ENCODE results near the gene PRKAG2. TPM values are rescaled to one million over a fixed set of nuclear protein-coding genes. Genes with fewer than 3 reads are reported as not detected.
A peak's percentile ranks its signal among the peaks of the same experiment; 100 is the strongest.

PRKAG2 gene
- polyA plus RNA-seq, 1 of the 3 experiments (the other 2 are of a cell fraction): 51.6 TPM

DNA sequence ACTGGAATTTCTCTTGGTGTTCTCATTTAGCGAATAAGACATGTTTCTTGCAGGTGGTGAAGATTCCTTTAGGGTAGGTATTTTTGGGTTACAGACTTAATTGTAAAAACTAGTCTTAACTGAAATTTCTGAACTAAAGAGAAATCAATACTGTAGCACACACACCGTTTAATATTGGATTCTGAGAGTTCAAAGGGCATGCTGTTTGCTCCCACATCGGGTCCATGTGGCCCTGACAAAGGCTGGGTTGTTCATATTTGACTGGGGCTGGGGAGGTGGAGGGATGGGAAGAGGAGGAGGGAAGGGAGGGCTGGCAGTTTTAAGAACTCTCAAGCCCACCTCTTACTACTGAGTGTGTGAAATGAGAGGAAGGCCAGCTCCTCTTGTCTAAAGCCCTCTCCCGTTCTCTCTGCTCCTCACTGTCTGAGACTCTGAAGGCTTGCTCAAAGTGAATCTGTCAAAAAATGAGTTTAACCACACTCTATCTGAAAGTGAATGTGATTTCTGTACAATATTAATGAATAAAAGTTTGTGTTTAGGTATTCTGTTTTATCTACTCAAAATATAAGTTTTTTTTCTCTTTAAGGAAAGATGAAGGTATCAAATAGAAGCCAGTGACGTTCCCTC lies 317.2 kb downstream of the PRKAG2 start:
- H3K4me2 ChIP-seq: no peak overlapping the region
- no peaks in the 10 kb centered on the region for H3K9me2 ChIP-seq
- H3K4me3 ChIP-seq (ENCODE audit: low read depth in 2 of 2, low read length in 1 of 2): no peak overlapping the region
- H3K9me3 ChIP-seq: no peaks in the 10 kb centered on the region
- H4K20me1 ChIP-seq (ENCODE audit: insufficient read depth): no peaks in the 10 kb centered on the region
- H3K9ac ChIP-seq: no peak overlapping the region
- no peaks in the 10 kb centered on the region for H3K4me1 ChIP-seq (ENCODE audit: control insufficient read depth in 1 of 2, insufficient read depth in 2 of 2, low read depth in 1 of 2, low read length in 1 of 2)
- TF ChIP-seq GATA2 (CRISPR knock-in tag; IDR thresholded peaks at IDR 0.05): no peak
- TF ChIP-seq, protein P1, sequence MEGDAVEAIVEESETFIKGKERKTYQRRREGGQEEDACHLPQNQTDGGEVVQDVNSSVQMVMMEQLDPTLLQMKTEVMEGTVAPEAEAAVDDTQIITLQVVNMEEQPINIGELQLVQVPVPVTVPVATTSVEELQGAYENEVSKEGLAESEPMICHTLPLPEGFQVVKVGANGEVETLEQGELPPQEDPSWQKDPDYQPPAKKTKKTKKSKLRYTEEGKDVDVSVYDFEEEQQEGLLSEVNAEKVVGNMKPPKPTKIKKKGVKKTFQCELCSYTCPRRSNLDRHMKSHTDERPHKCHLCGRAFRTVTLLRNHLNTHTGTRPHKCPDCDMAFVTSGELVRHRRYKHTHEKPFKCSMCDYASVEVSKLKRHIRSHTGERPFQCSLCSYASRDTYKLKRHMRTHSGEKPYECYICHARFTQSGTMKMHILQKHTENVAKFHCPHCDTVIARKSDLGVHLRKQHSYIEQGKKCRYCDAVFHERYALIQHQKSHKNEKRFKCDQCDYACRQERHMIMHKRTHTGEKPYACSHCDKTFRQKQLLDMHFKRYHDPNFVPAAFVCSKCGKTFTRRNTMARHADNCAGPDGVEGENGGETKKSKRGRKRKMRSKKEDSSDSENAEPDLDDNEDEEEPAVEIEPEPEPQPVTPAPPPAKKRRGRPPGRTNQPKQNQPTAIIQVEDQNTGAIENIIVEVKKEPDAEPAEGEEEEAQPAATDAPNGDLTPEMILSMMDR (IDR thresholded peaks at IDR 0.05): no peak
- TF ChIP-seq JUND (IDR thresholded peaks at IDR 0.05): no peak
- TF ChIP-seq, protein P2, sequence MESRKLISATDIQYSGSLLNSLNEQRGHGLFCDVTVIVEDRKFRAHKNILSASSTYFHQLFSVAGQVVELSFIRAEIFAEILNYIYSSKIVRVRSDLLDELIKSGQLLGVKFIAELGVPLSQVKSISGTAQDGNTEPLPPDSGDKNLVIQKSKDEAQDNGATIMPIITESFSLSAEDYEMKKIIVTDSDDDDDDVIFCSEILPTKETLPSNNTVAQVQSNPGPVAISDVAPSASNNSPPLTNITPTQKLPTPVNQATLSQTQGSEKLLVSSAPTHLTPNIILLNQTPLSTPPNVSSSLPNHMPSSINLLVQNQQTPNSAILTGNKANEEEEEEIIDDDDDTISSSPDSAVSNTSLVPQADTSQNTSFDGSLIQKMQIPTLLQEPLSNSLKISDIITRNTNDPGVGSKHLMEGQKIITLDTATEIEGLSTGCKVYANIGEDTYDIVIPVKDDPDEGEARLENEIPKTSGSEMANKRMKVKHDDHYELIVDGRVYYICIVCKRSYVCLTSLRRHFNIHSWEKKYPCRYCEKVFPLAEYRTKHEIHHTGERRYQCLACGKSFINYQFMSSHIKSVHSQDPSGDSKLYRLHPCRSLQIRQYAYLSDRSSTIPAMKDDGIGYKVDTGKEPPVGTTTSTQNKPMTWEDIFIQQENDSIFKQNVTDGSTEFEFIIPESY (IDR thresholded peaks at IDR 0.05; ENCODE audit: borderline replicate concordance, low read depth): no peak
- TF ChIP-seq ELF1 (IDR thresholded peaks at IDR 0.05): no peak
- TF ChIP-seq POLR2AphosphoS5 (IDR thresholded peaks at IDR 0.05; ENCODE audit: low read depth, low read length): no peak
- TF ChIP-seq EZH2phosphoT487 (IDR thresholded peaks at IDR 0.05; ENCODE audit: borderline replicate concordance, low read depth): no peak
- no peak for TF ChIP-seq EP300 (IDR thresholded peaks at IDR 0.05; ENCODE audit: borderline replicate concordance in 1 of 2, low read depth in 1 of 2, low read length in 1 of 2)
- no peak for TF ChIP-seq NRF1 (IDR thresholded peaks at IDR 0.05; ENCODE audit: low read depth, low read length)
- 93% methylated on average over 5 of the region's 5 CpGs for WGBS (ENCODE audit: low lambda C conversion rate)
- ChIA-PET POLR2A (no interaction called here), CTCF (no interaction called here)
- no peaks in the 10 kb centered on the region for H3K27me3 ChIP-seq (ENCODE audit: insufficient read depth)
- peak overlapping the region in 1 of 2 experiments; percentile 64; a peak in 1 of 4 replicates for H3K27ac ChIP-seq (ENCODE audit: low read depth in 2 of 2, low read length in 1 of 2)
- H3F3A ChIP-seq (replicated peaks; ENCODE audit: insufficient read depth): peaks cover 7% of the 10 kb centered on the region
- H3K36me3 ChIP-seq (replicated peaks in 1 of 2; ENCODE audit: control insufficient read depth in 1 of 2, insufficient read depth in 2 of 2, low read length in 1 of 2): peaks cover 41 to 56% of the 10 kb centered on the region in 2 experiments
- H2AFZ ChIP-seq (ENCODE audit: low read depth): no peak overlapping the region
- H3K79me2 ChIP-seq (ENCODE audit: insufficient read depth): no peaks in the 10 kb centered on the region
- DNase-seq: no peak

DNA sequence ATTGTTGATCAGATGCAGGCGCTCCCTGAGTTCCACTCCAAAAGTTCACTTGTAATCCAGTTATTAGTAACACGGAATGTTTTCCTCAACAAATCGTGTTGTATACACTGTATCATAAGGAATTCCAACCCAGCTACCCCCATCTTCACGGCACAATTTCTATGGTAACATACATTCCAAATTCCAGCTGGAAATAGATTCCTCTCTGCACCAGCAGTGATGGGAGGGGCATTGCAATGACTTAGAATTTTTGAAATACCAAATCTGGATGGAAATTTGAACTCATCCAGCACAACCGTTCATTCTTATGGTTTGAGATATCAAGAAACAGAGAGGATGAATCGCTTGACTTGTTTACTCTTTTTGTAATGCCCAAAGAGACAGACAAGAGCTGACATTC lies 318.3 kb downstream of the PRKAG2 start:
- H3K4me3 ChIP-seq (ENCODE audit: low read depth in 2 of 2, low read length in 1 of 2): no peak overlapping the region
- H4K20me1 ChIP-seq (ENCODE audit: insufficient read depth): no peaks in the 10 kb centered on the region
- no peaks in the 10 kb centered on the region for H3K27me3 ChIP-seq (ENCODE audit: insufficient read depth)
- H3K4me1 ChIP-seq (ENCODE audit: control insufficient read depth in 1 of 2, insufficient read depth in 2 of 2, low read depth in 1 of 2, low read length in 1 of 2): no peaks in the 10 kb centered on the region
- H3K9me3 ChIP-seq: no peaks in the 10 kb centered on the region
- no peak overlapping the region for H2AFZ ChIP-seq (ENCODE audit: low read depth)
- no peaks in the 10 kb centered on the region for H3K9me2 ChIP-seq
- WGBS (ENCODE audit: low lambda C conversion rate): 57% methylated on average over 5 of the region's 6 CpGs
- no peaks in the 10 kb centered on the region for H3K79me2 ChIP-seq (ENCODE audit: insufficient read depth)
- ChIA-PET POLR2A (no interaction called here), CTCF (interaction anchor here (3.1 kb wide), 1 partner anchor 10 kb away, joined by 17 read pairs; no protein-coding TSS in a partner anchor)
- H3F3A ChIP-seq (replicated peaks; ENCODE audit: insufficient read depth): peaks cover 7% of the 10 kb centered on the region
- peaks cover 33 to 45% of the 10 kb centered on the region in 2 experiments for H3K36me3 ChIP-seq (replicated peaks in 1 of 2; ENCODE audit: control insufficient read depth in 1 of 2, insufficient read depth in 2 of 2, low read length in 1 of 2)
- TF ChIP-seq, protein P3, sequence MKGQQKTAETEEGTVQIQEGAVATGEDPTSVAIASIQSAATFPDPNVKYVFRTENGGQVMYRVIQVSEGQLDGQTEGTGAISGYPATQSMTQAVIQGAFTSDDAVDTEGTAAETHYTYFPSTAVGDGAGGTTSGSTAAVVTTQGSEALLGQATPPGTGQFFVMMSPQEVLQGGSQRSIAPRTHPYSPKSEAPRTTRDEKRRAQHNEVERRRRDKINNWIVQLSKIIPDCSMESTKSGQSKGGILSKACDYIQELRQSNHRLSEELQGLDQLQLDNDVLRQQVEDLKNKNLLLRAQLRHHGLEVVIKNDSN (IDR thresholded peaks at IDR 0.05; ENCODE audit: borderline replicate concordance, low read depth): no peak
- TF ChIP-seq EP300 (IDR thresholded peaks at IDR 0.05; ENCODE audit: borderline replicate concordance in 1 of 2, low read depth in 1 of 2, low read length in 1 of 2) (no peak), MXI1 (IDR thresholded peaks at IDR 0.05; ENCODE audit: low read depth, low read length) (no peak), EZH2phosphoT487 (IDR thresholded peaks at IDR 0.05; ENCODE audit: borderline replicate concordance, low read depth) (no peak), MEF2A (IDR thresholded peaks at IDR 0.05; ENCODE audit: borderline replicate concordance, low read depth) (no peak), RCOR1 (IDR thresholded peaks at IDR 0.05; ENCODE audit: low read length) (no peak), CHD2 (IDR thresholded peaks at IDR 0.05; ENCODE audit: low read length, partially characterized antibody) (no peak), FOXM1 (IDR thresholded peaks at IDR 0.05; ENCODE audit: low read depth) (no peak), ELF1 (IDR thresholded peaks at IDR 0.05) (no peak), SMC3 (IDR thresholded peaks at IDR 0.05; ENCODE audit: low read depth, low read length) (no peak), GATA2 (CRISPR knock-in tag; IDR thresholded peaks at IDR 0.05) (no peak), TCF12 (IDR thresholded peaks at IDR 0.05) (peak; percentile 33; the same call in 1 of the 2 replicates), TEAD4 (IDR thresholded peaks at IDR 0.05; ENCODE audit: borderline replicate concordance, insufficient read depth) (0 out of 2 replicates have a peak, but pooled peaks have one; percentile 23)
- TF ChIP-seq, protein P4, sequence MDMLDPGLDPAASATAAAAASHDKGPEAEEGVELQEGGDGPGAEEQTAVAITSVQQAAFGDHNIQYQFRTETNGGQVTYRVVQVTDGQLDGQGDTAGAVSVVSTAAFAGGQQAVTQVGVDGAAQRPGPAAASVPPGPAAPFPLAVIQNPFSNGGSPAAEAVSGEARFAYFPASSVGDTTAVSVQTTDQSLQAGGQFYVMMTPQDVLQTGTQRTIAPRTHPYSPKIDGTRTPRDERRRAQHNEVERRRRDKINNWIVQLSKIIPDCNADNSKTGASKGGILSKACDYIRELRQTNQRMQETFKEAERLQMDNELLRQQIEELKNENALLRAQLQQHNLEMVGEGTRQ (IDR thresholded peaks at IDR 0.05; ENCODE audit: borderline replicate concordance, low read depth, low read length): no peak
- TF ChIP-seq, protein P1 (IDR thresholded peaks at IDR 0.05): no peak
- no peak overlapping the region for H3K4me2 ChIP-seq
- H3K9ac ChIP-seq: no peak overlapping the region
- DNase-seq: no peak
- H3K27ac ChIP-seq (ENCODE audit: low read depth in 2 of 2, low read length in 1 of 2): peak overlapping the region in 1 of 2 experiments; percentile 64; a peak in 1 of 4 replicates
